ENCODE data around the gene RESF1.

RESF1 gene

DNA sequence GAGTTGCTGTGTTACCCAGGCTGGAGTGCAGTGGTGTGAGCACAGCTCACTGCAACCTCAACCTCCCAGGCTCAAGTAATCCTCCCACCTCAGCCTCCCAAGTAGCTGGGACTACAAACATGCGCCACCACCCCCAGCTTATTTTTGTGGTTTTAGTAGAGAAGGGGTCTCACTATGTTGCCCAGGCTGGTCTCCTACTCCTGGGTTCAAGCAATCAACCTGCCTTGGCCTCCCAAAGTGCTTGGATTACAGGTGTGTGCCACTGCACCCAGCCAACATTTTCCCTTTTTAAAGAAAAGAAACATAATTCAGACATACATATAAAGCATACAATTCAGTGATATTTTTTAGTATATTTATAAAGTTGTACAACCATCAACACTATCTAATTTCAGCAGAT lies 44.4 kb downstream of the RESF1 start:
- no peak for DNase-seq (ENCODE audit: low read depth)
- H3K4me3 ChIP-seq (ENCODE audit: low read depth, low read length) = no peak overlapping the region
- TF ChIP-seq, protein P1, sequence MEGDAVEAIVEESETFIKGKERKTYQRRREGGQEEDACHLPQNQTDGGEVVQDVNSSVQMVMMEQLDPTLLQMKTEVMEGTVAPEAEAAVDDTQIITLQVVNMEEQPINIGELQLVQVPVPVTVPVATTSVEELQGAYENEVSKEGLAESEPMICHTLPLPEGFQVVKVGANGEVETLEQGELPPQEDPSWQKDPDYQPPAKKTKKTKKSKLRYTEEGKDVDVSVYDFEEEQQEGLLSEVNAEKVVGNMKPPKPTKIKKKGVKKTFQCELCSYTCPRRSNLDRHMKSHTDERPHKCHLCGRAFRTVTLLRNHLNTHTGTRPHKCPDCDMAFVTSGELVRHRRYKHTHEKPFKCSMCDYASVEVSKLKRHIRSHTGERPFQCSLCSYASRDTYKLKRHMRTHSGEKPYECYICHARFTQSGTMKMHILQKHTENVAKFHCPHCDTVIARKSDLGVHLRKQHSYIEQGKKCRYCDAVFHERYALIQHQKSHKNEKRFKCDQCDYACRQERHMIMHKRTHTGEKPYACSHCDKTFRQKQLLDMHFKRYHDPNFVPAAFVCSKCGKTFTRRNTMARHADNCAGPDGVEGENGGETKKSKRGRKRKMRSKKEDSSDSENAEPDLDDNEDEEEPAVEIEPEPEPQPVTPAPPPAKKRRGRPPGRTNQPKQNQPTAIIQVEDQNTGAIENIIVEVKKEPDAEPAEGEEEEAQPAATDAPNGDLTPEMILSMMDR (IDR thresholded peaks at IDR 0.05; ENCODE audit: insufficient read depth, low read depth, low read length, missing control alignments) = no peak

DNA sequence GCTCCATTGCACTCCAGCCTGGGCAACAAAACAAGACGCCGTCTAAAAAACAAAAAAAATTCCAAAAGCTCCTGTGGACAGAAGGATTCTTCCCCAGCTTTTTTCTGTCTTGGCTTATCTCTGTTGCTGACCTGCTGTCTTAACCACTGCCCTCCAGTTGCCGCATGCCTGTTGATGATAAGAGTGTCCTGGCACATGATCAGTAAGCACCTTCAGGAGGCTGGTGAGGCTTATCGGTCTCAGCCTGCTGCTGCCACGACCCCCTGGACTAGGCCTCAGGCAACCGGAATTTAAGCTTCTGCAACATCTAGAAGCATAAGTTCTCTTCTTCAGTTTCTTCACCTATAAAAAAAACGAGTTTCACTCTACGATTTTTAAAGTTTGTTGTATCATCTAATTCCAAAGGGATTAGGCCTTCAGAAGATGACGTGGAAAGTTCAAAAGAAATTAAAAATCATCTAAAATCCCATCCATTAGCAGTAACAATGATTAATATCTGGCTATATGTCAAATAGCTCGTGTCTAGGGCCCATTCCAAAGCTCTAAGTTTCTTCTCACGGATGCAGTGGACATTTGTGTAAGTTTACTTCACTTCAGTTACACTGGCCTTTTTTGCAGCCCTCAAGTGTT lies 46.4 kb downstream of the RESF1 start:
- TF ChIP-seq, protein P1 (IDR thresholded peaks at IDR 0.05; ENCODE audit: insufficient read depth, low read depth, low read length, missing control alignments) = no peak
- H3K4me3 ChIP-seq (ENCODE audit: low read depth, low read length) = no peak overlapping the region
- DNase-seq (ENCODE audit: low read depth) = no peak
